Adrenal gland (tissue), 5 donors: ENCODE measurements around the gene PDGFB.

Experiments used
- POLR2A ChIP-seq, 2 donors: fragments of 450-650 bp; IDR thresholded peaks; one replicate each; pipeline ENCODE4 v1.6.1; 2017; ENCODE audit warnings: antibody characterized with exemption in 2 of 2, mild to moderate bottlenecking in 2 of 2, moderate library complexity in 1 of 2
- TF ChIP-seq, protein P1 (sequence below), 6 experiments: fragments of 450-650 bp in 4 of 6; fragments of 200-600 bp in 2 of 6; sonication (generic) in 1 of 6; IDR thresholded peaks; 1 replicate in 5 of 6; 2 replicates in 1 of 6; pipeline versions ENCODE4 v1.5.1 to v1.8.0; 2016 to 2021; ENCODE audit warnings: antibody characterized with exemption in 6 of 6, mild to moderate bottlenecking in 2 of 6, moderate library complexity in 1 of 6
- donor health status: DM: no; HTN: no; CAD: no.

DNA sequence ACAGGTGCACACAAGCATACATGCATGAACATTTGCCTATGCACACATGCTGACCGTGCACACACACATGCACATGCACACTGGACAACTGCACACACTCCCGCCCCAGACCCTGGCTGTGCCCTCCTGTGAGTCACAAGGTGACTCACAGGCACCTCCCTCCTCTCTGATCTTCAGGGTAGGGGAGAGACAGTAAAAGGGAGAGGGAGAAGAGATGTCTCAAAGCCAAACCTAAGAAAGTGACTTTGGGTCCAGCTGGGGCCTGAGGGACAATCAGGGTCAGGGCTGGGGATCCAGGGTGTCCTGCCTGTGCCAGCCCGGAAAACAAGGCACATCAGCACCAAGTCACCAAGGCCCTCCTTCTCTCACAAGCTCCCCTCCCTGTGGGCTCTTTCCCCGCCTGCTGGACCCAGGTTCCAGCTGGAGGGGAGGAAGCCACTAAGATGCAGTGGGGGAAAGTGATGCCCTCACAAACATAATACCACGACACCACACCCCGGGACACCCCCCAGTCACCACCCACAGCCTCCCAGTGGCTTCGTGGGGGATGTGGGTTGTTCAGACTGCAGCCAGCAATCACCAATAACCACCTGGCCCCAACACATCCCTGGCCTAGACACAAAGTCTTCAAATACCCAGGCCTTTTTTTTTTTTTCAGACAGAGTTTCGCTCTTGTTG is 39.3 kb downstream of the PDGFB start:
- TF ChIP-seq, protein P1, sequence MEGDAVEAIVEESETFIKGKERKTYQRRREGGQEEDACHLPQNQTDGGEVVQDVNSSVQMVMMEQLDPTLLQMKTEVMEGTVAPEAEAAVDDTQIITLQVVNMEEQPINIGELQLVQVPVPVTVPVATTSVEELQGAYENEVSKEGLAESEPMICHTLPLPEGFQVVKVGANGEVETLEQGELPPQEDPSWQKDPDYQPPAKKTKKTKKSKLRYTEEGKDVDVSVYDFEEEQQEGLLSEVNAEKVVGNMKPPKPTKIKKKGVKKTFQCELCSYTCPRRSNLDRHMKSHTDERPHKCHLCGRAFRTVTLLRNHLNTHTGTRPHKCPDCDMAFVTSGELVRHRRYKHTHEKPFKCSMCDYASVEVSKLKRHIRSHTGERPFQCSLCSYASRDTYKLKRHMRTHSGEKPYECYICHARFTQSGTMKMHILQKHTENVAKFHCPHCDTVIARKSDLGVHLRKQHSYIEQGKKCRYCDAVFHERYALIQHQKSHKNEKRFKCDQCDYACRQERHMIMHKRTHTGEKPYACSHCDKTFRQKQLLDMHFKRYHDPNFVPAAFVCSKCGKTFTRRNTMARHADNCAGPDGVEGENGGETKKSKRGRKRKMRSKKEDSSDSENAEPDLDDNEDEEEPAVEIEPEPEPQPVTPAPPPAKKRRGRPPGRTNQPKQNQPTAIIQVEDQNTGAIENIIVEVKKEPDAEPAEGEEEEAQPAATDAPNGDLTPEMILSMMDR (IDR thresholded peaks at IDR 0.05) = no peak
- no peak for TF ChIP-seq POLR2A (IDR thresholded peaks at IDR 0.05)
